IPS-15b (cell line): ENCODE measurements around the gene FBRSL1.

Experiments
- H3K27me3 ChIP-seq: one replicate; pipeline ENCODE4 v1.6.1; 2013; ENCODE audit warnings: low read length; ENCODE audit not compliant: control insufficient read depth, insufficient read depth
- H3K36me3 ChIP-seq: one replicate; pipeline ENCODE4 v1.6.1; 2013; ENCODE audit warnings: low read length; ENCODE audit not compliant: control insufficient read depth, insufficient read depth
- H3K4me1 ChIP-seq: one replicate; pipeline ENCODE4 v1.6.1; 2013; ENCODE audit warnings: mild to moderate bottlenecking, low read length; ENCODE audit not compliant: control insufficient read depth, insufficient read depth
- H3K4me3 ChIP-seq: one replicate; pipeline ENCODE4 v1.5.1; 2013; ENCODE audit warnings: low read depth, low read length
- H3K9ac ChIP-seq: one replicate; pipeline ENCODE4 v1.6.1; 2013; ENCODE audit warnings: low read depth, mild to moderate bottlenecking, low read length
- H3K9me3 ChIP-seq: one replicate; pipeline ENCODE4 v1.6.1; 2013; ENCODE audit warnings: mild to moderate bottlenecking, low read length; ENCODE audit not compliant: control insufficient read depth, insufficient read depth

Gene FBRSL1

DNA sequence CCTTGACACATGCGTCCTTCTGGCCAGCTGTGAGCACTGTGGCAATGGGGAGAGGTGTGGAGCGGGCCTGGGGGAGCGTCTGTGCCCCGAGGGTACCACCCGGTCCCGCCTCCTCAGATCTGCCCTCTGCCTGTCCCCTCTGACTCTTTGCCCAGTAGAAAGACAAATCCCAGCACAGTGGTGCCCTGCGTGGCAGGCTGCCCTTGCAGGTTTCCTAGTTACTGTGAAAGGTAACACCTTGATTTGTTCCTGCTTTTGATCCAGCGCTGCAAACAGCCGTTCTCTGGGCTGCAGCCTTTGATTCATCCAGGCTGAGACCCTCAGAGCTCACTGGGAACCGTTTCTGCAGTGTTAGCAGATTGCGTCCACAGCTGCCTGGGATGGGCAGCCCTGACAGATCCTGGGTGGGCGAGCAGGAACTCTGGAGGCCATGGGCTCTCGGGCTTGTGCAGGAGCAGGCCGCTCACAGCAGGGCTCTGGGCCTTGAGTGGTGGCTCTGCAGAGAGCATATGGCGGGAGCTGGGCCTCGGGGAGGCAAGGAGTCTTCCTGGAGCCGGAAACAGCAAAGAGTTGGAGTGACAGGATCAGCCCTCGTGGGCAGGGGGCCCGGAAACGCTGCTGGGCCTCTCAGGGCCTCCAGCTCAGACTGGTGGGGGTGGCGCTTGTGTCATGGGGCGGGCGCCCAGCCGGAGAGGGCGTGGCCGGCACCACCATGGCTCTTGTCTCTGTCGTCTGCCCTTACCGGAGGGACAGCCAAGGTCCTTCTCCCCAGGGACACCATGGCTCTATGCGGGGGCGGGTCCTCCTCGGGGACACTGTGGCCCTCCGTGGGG lies 16.6 kb downstream of the FBRSL1 start:
- peak overlapping the region; percentile 47 for H3K9ac ChIP-seq
- no peaks in the 10 kb centered on the region for H3K27me3 ChIP-seq
- H3K36me3 ChIP-seq: peaks cover 15% of the 10 kb centered on the region
- no peak overlapping the region for H3K4me3 ChIP-seq
- H3K9me3 ChIP-seq: no peaks in the 10 kb centered on the region
- peaks cover 3% of the 10 kb centered on the region for H3K4me1 ChIP-seq

DNA sequence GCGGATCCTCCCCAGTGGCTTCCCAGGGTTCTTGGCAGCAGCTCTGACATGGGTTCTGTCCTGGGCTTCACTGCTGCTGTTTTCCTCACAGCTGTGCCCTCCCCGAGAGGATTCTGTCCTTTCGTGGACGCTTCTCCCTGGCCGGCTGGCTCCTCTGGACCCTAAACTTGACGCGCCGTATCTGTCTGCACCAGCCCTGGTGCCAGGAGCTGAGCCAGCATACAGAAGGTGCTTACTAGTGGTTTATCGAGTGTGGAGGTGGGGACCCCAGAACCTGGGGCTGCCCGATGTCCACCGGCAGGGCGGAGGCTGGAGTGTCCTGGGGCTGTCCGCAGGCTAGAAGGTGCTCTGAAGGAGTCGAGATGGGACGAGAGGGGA lies 17.2 kb downstream of the FBRSL1 start:
- no peaks in the 10 kb centered on the region for H3K27me3 ChIP-seq
- peak overlapping the region; percentile 8 for H3K9ac ChIP-seq
- no peak overlapping the region for H3K4me3 ChIP-seq
- no peaks in the 10 kb centered on the region for H3K9me3 ChIP-seq
- H3K4me1 ChIP-seq: peaks cover 3% of the 10 kb centered on the region
- H3K36me3 ChIP-seq: peaks cover 15% of the 10 kb centered on the region

- no peak overlapping the region for H3K4me3 ChIP-seq
- H3K27me3 ChIP-seq: no peaks in the 10 kb centered on the region
- no peak overlapping the region for H3K9ac ChIP-seq
- no peaks in the 10 kb centered on the region for H3K9me3 ChIP-seq
- no peaks in the 10 kb centered on the region for H3K4me1 ChIP-seq
- peaks cover 15% of the 10 kb centered on the region for H3K36me3 ChIP-seq
These were observed 17.9 kb downstream of the FBRSL1 start for GRCh38 chr12:132507656-132508490.

- Histone ChIP-seq H3K4me3 (no peak overlapping the region), H3K27me3 (no peaks in the 10 kb centered on the region), H3K9ac (no peak overlapping the region), H3K4me1 (no peaks in the 10 kb centered on the region), H3K9me3 (no peaks in the 10 kb centered on the region), H3K36me3 (peaks cover 15% of the 10 kb centered on the region)
These were observed 18.5 kb downstream of the FBRSL1 start for GRCh38 chr12:132508491-132508740.

- H3K27me3 ChIP-seq: no peaks in the 10 kb centered on the region
- peaks cover 15% of the 10 kb centered on the region for H3K36me3 ChIP-seq
- no peak overlapping the region for H3K9ac ChIP-seq
- H3K4me3 ChIP-seq: no peak overlapping the region
- no peaks in the 10 kb centered on the region for H3K9me3 ChIP-seq
- no peaks in the 10 kb centered on the region for H3K4me1 ChIP-seq
These were observed 19.1 kb downstream of the FBRSL1 start for GRCh38 chr12:132508860-132509732.

GRCh38 chr12:132510111-132510724 lies 20.3 kb downstream of the FBRSL1 start:
- no peaks in the 10 kb centered on the region for H3K9me3 ChIP-seq
- H3K27me3 ChIP-seq: no peaks in the 10 kb centered on the region
- H3K36me3 ChIP-seq: peaks cover 15% of the 10 kb centered on the region
- no peaks in the 10 kb centered on the region for H3K4me1 ChIP-seq
- H3K9ac ChIP-seq: no peak overlapping the region
- H3K4me3 ChIP-seq: no peak overlapping the region

DNA sequence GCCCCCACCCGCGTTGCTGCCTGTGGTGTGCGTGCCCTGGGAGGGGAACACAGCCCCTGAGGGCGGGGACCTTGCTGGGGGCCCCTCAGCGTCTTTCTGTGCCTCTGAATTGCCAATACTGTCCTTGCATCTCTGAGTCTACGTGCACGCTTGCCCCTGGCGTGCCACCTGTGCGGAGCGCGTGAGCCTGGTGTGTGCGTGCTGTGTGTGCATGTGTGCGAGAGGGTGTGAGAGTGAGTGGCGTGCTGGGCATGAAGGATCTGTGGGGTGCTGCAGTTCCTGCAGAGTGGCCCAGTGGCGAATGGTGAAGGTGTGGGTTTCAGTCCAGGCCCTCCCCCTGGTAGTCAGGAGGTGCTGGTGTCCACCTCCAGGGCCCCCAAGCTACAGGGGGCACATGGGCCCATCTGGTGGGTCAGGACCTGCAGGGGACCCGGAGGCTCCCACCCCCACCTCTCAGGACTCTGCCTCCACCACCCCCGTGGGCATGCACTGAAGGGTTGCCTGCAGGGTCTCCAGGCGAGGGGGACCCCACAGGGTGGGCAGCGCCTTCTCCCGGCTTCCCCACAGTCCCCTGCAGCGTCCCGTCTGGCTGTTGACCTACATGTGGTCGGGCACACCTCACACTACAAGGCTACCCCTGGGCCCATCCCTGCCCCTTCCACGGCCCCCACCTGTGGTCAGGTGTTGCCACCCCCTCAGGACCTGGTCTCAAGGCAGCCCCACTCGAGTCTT lies 21.0 kb downstream of the FBRSL1 start:
- Histone ChIP-seq H3K4me3 (no peak overlapping the region), H3K4me1 (no peaks in the 10 kb centered on the region), H3K9me3 (no peaks in the 10 kb centered on the region), H3K36me3 (peaks cover 15% of the 10 kb centered on the region), H3K27me3 (no peaks in the 10 kb centered on the region), H3K9ac (no peak overlapping the region)

GRCh38 chr12:132511516-132512196 lies 21.7 kb downstream of the FBRSL1 start:
- H3K36me3 ChIP-seq: peaks cover 15% of the 10 kb centered on the region

DNA sequence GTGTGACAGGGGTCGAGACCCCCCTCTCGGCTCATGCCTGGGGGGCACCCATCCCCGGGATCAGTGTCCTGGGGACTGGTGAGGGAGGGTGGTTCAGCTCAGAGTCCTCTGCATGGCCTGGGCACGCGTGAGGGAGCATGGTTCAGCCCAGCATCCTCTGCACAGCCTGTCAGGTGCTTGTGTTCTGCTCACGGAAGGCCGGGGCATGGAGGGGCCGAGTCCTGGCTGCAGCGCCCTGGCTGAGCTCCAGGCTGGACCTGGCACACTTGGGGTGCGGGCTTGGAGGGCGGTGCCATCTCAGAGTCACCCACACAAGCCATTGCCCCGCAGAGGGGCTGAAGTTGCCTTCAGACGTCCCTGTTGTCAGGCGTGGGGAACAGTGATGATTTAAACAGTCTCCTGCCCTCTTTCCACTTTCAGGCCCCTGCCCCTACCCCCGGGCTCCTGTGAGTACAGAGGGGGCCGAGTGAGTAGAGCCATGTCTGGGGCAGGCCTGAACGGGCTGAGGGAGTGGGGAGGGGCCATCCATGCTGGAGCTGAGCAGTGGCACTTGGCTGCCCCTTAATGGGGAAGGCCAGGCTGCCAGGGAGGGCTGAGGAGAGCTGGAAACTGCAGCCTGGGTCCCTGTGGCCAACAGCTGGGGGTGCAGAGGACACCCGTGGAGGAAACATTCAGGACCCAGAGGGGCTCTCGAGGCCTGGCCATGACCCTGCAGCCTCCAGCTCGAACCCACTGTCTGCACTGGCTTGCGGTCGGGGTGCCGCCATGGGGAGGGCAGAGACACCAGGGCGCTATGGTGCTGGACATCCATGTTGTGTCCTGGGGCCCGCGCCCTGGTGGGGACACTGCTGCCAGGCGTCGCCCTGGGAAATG lies 22.5 kb downstream of the FBRSL1 start:
- Histone ChIP-seq H3K36me3 (peaks cover 15% of the 10 kb centered on the region), H3K9ac (peak overlapping the region; percentile 37), H3K4me1 (no peaks in the 10 kb centered on the region), H3K4me3 (no peak overlapping the region), H3K9me3 (no peaks in the 10 kb centered on the region), H3K27me3 (no peaks in the 10 kb centered on the region)

More at GRCh38 chr12:132511516-132512196, 21.7 kb downstream of the FBRSL1 start:
- H3K9ac ChIP-seq: peak overlapping the region; percentile 37
- H3K4me3 ChIP-seq: no peak overlapping the region
- no peaks in the 10 kb centered on the region for H3K9me3 ChIP-seq
- no peaks in the 10 kb centered on the region for H3K27me3 ChIP-seq
- H3K4me1 ChIP-seq: no peaks in the 10 kb centered on the region

DNA sequence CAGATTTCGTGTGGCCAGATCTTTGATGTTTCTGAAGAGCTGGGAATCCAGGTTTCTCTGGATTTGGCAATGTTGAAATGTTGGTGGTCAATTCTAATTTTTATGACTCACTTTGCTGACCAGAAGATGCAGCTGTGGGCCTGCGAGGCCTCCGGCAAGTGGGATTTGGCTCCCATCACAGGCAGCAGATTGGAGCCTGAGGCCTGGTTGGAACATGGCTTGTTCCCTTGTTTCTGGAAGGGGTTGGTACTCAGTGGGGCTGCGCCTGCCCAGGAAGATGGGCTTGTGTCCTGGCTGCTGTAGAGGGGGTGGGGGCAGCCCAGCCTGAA lies 23.1 kb downstream of the FBRSL1 start:
- Histone ChIP-seq H3K27me3 (peaks cover 2% of the 10 kb centered on the region), H3K9me3 (no peaks in the 10 kb centered on the region), H3K4me1 (no peaks in the 10 kb centered on the region), H3K9ac (no peak overlapping the region), H3K4me3 (no peak overlapping the region), H3K36me3 (peaks cover 15% of the 10 kb centered on the region)
